H9 (cell line): ENCODE results near the gene KLC1. TPM values are rescaled to one million over a fixed set of nuclear protein-coding genes. Genes with fewer than 3 reads are reported as not detected.

Experiments used
- DNase-seq: peaks from one replicate; pipeline ENCODE4 v3.0.0-alpha.2; 2017
- H2AFZ ChIP-seq: one replicate; pipeline ENCODE4 v1.6.1; 2013; ENCODE audit warnings: mild to moderate bottlenecking, low read length, control low read depth, moderate library complexity
- H2AK5ac ChIP-seq: 2 replicates; pipeline ENCODE4 v1.6.1; 2013; ENCODE audit warnings: low read length, control low read depth, mixed read lengths; ENCODE audit not compliant: insufficient read length
- H2BK120ac ChIP-seq: one replicate; pipeline ENCODE4 v1.6.1; 2013; ENCODE audit warnings: low read depth, mild to moderate bottlenecking, low read length, control low read depth, inconsistent platforms; ENCODE audit not compliant: poor library complexity, severe bottlenecking
- H2BK12ac ChIP-seq: 2 replicates; pipeline ENCODE4 v1.6.1; 2013; ENCODE audit warnings: low read length, control low read depth, mixed read lengths, low read depth; ENCODE audit not compliant: insufficient read length
- H2BK15ac ChIP-seq: 2 replicates; pipeline ENCODE4 v1.6.1; 2013; ENCODE audit warnings: low read depth, low read length, control low read depth
- H2BK20ac ChIP-seq: one replicate; pipeline ENCODE4 v1.6.1; 2013; ENCODE audit warnings: low read depth, mild to moderate bottlenecking, low read length, control low read depth, inconsistent platforms; ENCODE audit not compliant: poor library complexity, severe bottlenecking
- H2BK5ac ChIP-seq: 2 replicates; pipeline ENCODE4 v1.6.1; 2013; ENCODE audit warnings: low read length, control low read depth, mixed read lengths; ENCODE audit not compliant: insufficient read length
- H3K14ac ChIP-seq: 2 replicates; pipeline ENCODE4 v1.6.1; 2013; ENCODE audit warnings: low read length, control low read depth; ENCODE audit not compliant: insufficient read depth
- H3K18ac ChIP-seq: 2 replicates; pipeline ENCODE4 v1.6.1; 2013; ENCODE audit warnings: low read depth, mild to moderate bottlenecking, mixed read lengths, low read length, control low read depth; ENCODE audit not compliant: insufficient read length
- H3K23ac ChIP-seq: 2 replicates; pipeline ENCODE4 v1.6.1; 2013; ENCODE audit warnings: low read length, control low read depth, mixed read lengths, low read depth; ENCODE audit not compliant: insufficient read length
- H3K23me2 ChIP-seq: 2 replicates; pipeline ENCODE4 v1.6.1; 2013; ENCODE audit warnings: low read depth, mild to moderate bottlenecking, mixed read lengths, low read length, control low read depth; ENCODE audit not compliant: insufficient read length, poor library complexity, severe bottlenecking
- H3K27ac ChIP-seq: 2 replicates; pipeline ENCODE4 v1.5.1; 2013; ENCODE audit warnings: low read length, control low read depth, mixed read lengths, low read depth; ENCODE audit not compliant: insufficient read length
- H3K27me3 ChIP-seq: 2 replicates; pipeline ENCODE4 v1.6.1; 2013; ENCODE audit warnings: low read length, control low read depth, inconsistent platforms; ENCODE audit not compliant: insufficient read depth
- H3K4ac ChIP-seq: 2 replicates; pipeline ENCODE4 v1.6.1; 2013; ENCODE audit warnings: low read depth, mild to moderate bottlenecking, control low read depth, inconsistent platforms, low read length, moderate library complexity
- H3K4me1 ChIP-seq: 2 replicates; pipeline ENCODE4 v1.6.1; 2013; ENCODE audit warnings: low read length, control low read depth, inconsistent platforms; ENCODE audit not compliant: insufficient read depth
- H3K4me2 ChIP-seq: 2 replicates; pipeline ENCODE4 v1.6.1; 2013; ENCODE audit warnings: low read length, control low read depth, mixed read lengths; ENCODE audit not compliant: insufficient read length, insufficient read depth
- H3K56ac ChIP-seq: 2 replicates; pipeline ENCODE4 v1.6.1; 2013; ENCODE audit warnings: low read depth, mild to moderate bottlenecking, mixed read lengths, low read length, control low read depth; ENCODE audit not compliant: insufficient read length
- H3K79me1 ChIP-seq: 2 replicates; pipeline ENCODE4 v1.6.1; 2013; ENCODE audit warnings: low read depth, mild to moderate bottlenecking, moderate library complexity, low read length, control low read depth, inconsistent platforms; ENCODE audit not compliant: insufficient read depth, poor library complexity, severe bottlenecking
- H3K79me2 ChIP-seq: 2 replicates; pipeline ENCODE4 v1.6.1; 2013; ENCODE audit warnings: low read length, control low read depth, inconsistent platforms; ENCODE audit not compliant: insufficient read depth
- H3K9ac ChIP-seq: 2 replicates; pipeline ENCODE4 v1.6.1; 2013; ENCODE audit warnings: low read length, control low read depth, mixed read lengths; ENCODE audit not compliant: insufficient read length; ENCODE audit errors: extremely low read depth
- H3K9me3 ChIP-seq: one replicate; pipeline ENCODE4 v1.6.1; 2013; ENCODE audit warnings: low read depth, low read length, inconsistent platforms; ENCODE audit not compliant: control insufficient read depth
- H3T11ph ChIP-seq: one replicate; pipeline ENCODE4 v1.6.1; 2013; ENCODE audit warnings: mild to moderate bottlenecking, low read length, control low read depth, inconsistent platforms
- H4K20me1 ChIP-seq: one replicate; pipeline ENCODE4 v1.6.1; 2013; ENCODE audit not compliant: control insufficient read depth, insufficient read length, insufficient read depth
- H4K5ac ChIP-seq: 2 replicates; pipeline ENCODE4 v1.6.1; 2013; ENCODE audit warnings: low read depth, mild to moderate bottlenecking, mixed read lengths, low read length, control low read depth; ENCODE audit not compliant: insufficient read length
- H4K8ac ChIP-seq: replicated peaks from 2 replicates; pipeline ENCODE4 v1.6.1; 2013; ENCODE audit warnings: low read length, control low read depth, mixed read lengths, low read depth; ENCODE audit not compliant: insufficient read length
- H4K91ac ChIP-seq: 2 replicates; pipeline ENCODE4 v1.6.1; 2013; ENCODE audit warnings: low read depth, mild to moderate bottlenecking, moderate library complexity, mixed read lengths, low read length, control low read depth; ENCODE audit not compliant: insufficient read length
- H3K27ac Mint-ChIP-seq, 3 experiments: 2 replicates in 2 of 3; 3 replicates in 1 of 3; pipeline ENCODE4 v1.8.0; 2020 to 2021; ENCODE audit warnings: mixed read lengths in 3 of 3, mild to moderate bottlenecking in 1 of 3, moderate library complexity in 1 of 3
- H3K27me3 Mint-ChIP-seq: 2 replicates; pipeline ENCODE4 v1.8.0; 2021; ENCODE audit warnings: low read depth, mild to moderate bottlenecking, moderate library complexity, mixed read lengths
- H3K36me3 Mint-ChIP-seq, 3 experiments: 2 replicates in 2 of 3; 3 replicates in 1 of 3; pipeline ENCODE4 v1.8.0; 2020 to 2021; ENCODE audit warnings: low read depth in 3 of 3, mixed read lengths in 3 of 3; ENCODE audit not compliant: insufficient read depth in 1 of 3
- H3K4me1 Mint-ChIP-seq, 2 experiments: 2 replicates each; pipeline ENCODE4 v1.8.0; 2020; ENCODE audit warnings: mixed read lengths in 2 of 2
- H3K4me3 Mint-ChIP-seq, 2 experiments: 2 replicates in 1 of 2; 3 replicates in 1 of 2; pipeline ENCODE4 v1.8.0; 2020 to 2021; ENCODE audit warnings: mild to moderate bottlenecking in 2 of 2, mixed read lengths in 2 of 2, moderate library complexity in 1 of 2
- H3K9me3 Mint-ChIP-seq, 2 experiments: 2 replicates in 1 of 2; 3 replicates in 1 of 2; pipeline ENCODE4 v1.8.0; 2020; ENCODE audit warnings: mild to moderate bottlenecking in 2 of 2, mixed read lengths in 2 of 2, moderate library complexity in 1 of 2
- WGBS: extraction: QIAGEN DNeasy Blood & Tissue Kit; methylation state at CpG from one replicate; pipeline ENCODE4 v1.1.7; 2013; ENCODE audit warnings: missing lambda C conversion rate, low lambda C conversion rate, mixed read lengths; ENCODE audit not compliant: insufficient read length; ENCODE audit errors: extremely low coverage; 5-methylcytosine and 5-hydroxymethylcytosine counted together
- total RNA-seq: library from RNA; stranded (reverse); gene quantifications from 2 replicates; pipeline ENCODE4 v1.2.1, GENCODE V29; 2021
- TF ChIP-seq, protein P1 (sequence below): fragments of 200-600 bp; sonication (generic); conservative IDR thresholded peaks from 3 replicates; pipeline ENCODE4 v1.8.0; 2021; ENCODE audit warnings: antibody characterized with exemption, mild to moderate bottlenecking

KLC1 gene
- total RNA-seq, 1 experiment from 2014 or later: 143 TPM

DNA sequence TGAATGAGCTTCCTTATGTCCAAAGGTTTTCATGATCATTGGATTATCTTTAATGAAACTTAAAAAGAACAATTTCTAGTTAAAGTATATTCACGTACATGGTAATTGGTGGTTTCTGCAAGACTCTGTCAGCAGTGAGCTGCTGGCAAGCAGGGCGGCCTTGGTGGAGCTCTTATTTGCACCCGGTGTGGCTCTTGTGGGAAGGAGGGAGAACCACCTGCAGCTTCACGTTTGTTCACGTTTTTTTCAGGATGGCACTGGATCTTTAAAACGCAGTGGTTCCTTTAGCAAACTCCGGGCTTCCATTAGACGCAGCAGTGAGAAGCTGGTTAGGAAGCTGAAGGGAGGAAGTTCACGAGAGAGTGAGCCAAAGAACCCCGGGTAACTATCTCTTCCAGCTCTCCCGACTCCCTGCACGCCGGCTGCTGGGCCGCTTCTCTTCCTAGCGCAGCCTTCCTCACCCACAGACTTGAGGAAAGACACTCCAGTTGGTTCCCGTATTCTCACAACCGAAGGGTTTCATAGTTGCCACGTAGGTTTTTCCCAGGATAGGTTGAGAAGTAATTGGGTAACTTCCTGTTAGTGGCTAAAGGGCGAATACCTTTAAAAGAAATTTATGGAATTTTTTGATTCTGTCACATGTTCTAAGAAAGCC is 57.9 kb downstream of the KLC1 start:
- no peak overlapping the region for H3K4me2 ChIP-seq
- Mint-ChIP-seq H3K4me3 (no peak overlapping the region), H3K27ac (peak overlapping the region in 2 of 3 experiments; percentile 75 to 80; a peak in 3 of 7 replicates), H3K4me1 (no peaks in the 10 kb centered on the region; a peak in 2 of 4 replicates), H3K9me3 (no peaks in the 10 kb centered on the region), H3K27me3 (no peaks in the 10 kb centered on the region), H3K36me3 (peaks cover 2 to 66% (median 50%) of the 10 kb centered on the region in 3 experiments; a peak in 6 of 7 replicates)
- TF ChIP-seq, protein P1, sequence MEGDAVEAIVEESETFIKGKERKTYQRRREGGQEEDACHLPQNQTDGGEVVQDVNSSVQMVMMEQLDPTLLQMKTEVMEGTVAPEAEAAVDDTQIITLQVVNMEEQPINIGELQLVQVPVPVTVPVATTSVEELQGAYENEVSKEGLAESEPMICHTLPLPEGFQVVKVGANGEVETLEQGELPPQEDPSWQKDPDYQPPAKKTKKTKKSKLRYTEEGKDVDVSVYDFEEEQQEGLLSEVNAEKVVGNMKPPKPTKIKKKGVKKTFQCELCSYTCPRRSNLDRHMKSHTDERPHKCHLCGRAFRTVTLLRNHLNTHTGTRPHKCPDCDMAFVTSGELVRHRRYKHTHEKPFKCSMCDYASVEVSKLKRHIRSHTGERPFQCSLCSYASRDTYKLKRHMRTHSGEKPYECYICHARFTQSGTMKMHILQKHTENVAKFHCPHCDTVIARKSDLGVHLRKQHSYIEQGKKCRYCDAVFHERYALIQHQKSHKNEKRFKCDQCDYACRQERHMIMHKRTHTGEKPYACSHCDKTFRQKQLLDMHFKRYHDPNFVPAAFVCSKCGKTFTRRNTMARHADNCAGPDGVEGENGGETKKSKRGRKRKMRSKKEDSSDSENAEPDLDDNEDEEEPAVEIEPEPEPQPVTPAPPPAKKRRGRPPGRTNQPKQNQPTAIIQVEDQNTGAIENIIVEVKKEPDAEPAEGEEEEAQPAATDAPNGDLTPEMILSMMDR: no peak
- H2BK12ac ChIP-seq: no peak overlapping the region
- no peak overlapping the region for H3K4ac ChIP-seq
- DNase-seq: no peak
- no peak overlapping the region for H4K5ac ChIP-seq
- H2BK15ac ChIP-seq: no peak overlapping the region
- H3K4me1 ChIP-seq: no peaks in the 10 kb centered on the region
- no peak overlapping the region for H3K14ac ChIP-seq
- no peaks in the 10 kb centered on the region for H4K20me1 ChIP-seq
- H4K8ac ChIP-seq: no peak overlapping the region
- no peak overlapping the region for H3K18ac ChIP-seq
- no peak overlapping the region for H3T11ph ChIP-seq
- no peak overlapping the region for H3K9ac ChIP-seq
- H2BK120ac ChIP-seq: no peak overlapping the region
- H3K23me2 ChIP-seq: no peaks in the 10 kb centered on the region
- H2AK5ac ChIP-seq: no peak overlapping the region
- H2BK20ac ChIP-seq: no peak overlapping the region
- no peak overlapping the region for H2BK5ac ChIP-seq
- 0 out of 2 replicates have a peak, but pooled peaks cover 2% of the 10 kb centered on the region for H3K79me2 ChIP-seq
- no peak overlapping the region for H3K56ac ChIP-seq
- H4K91ac ChIP-seq: no peak overlapping the region
- no peaks in the 10 kb centered on the region for H3K9me3 ChIP-seq
- H2AFZ ChIP-seq: no peak overlapping the region
- no CpG with 5 or more reads among the region's 19 CpGs for WGBS
- no peak overlapping the region for H3K23ac ChIP-seq
- no peaks in the 10 kb centered on the region for H3K79me1 ChIP-seq
- H3K27me3 ChIP-seq: no peaks in the 10 kb centered on the region
- no peak overlapping the region for H3K27ac ChIP-seq
